ENCODE measurements around the gene CHRNA7. TPM values are rescaled to one million over a fixed set of nuclear protein-coding genes. Genes with fewer than 3 reads are reported as not detected.

CHRNA7 gene
- total and polyA plus RNA-seq, 3 experiments from 2014 or later: not detected

- Mint-ChIP-seq H3K36me3 (no peaks in the 10 kb centered on the region), H3K27ac (no peak overlapping the region), H3K4me3 (no peak overlapping the region), H3K27me3 (peaks cover 1 to 20% of the 10 kb centered on the region in 2 donors), H3K9me3 (peaks cover 0 to 2% (median 0%) of the 10 kb centered on the region in 5 donors), H3K4me1 (no peaks in the 10 kb centered on the region)
- no peaks in the 10 kb centered on the region for H3K4me1 ChIP-seq (ENCODE audit: insufficient read depth, low read length)
- POLR2A ChIA-PET: no interaction called here
- no peak overlapping the region for H3K27ac ChIP-seq (ENCODE audit: low read depth, low read length)
- no peaks in the 10 kb centered on the region for H3K36me3 ChIP-seq (ENCODE audit: insufficient read depth, low read length)
- CTCF ChIA-PET: no interaction called here
- no peak overlapping the region for H3K4me3 ChIP-seq (ENCODE audit: low read length)
- H3K27me3 ChIP-seq (ENCODE audit: insufficient read depth, low read length, poor library complexity, severe bottlenecking): no peaks in the 10 kb centered on the region
- DNase-seq: no peak
- no peaks in the 10 kb centered on the region for H3K9me3 ChIP-seq (ENCODE audit: low read length)
Observed at GRCh38 chr15:32041294-32041693, 11.0 kb downstream of the CHRNA7 start.

- H3K4me3 ChIP-seq (ENCODE audit: low read length): no peak overlapping the region
- ChIA-PET CTCF (no interaction called here), POLR2A (no interaction called here)
- H3K36me3 ChIP-seq (ENCODE audit: insufficient read depth, low read length): no peaks in the 10 kb centered on the region
- H3K4me1 ChIP-seq (ENCODE audit: insufficient read depth, low read length): no peaks in the 10 kb centered on the region
- H3K4me1 Mint-ChIP-seq: no peaks in the 10 kb centered on the region
- H3K27ac ChIP-seq (ENCODE audit: low read depth, low read length): no peak overlapping the region
- H3K27ac Mint-ChIP-seq: no peak overlapping the region
- H3K27me3 Mint-ChIP-seq: peaks cover 1 to 20% of the 10 kb centered on the region in 2 donors
- H3K36me3 Mint-ChIP-seq: no peaks in the 10 kb centered on the region
- H3K4me3 Mint-ChIP-seq: no peak overlapping the region
- H3K27me3 ChIP-seq (ENCODE audit: insufficient read depth, low read length, poor library complexity, severe bottlenecking): no peaks in the 10 kb centered on the region
- H3K9me3 ChIP-seq (ENCODE audit: low read length): no peaks in the 10 kb centered on the region
- DNase-seq: no peak
- peaks cover 0 to 2% (median 0%) of the 10 kb centered on the region in 5 donors for H3K9me3 Mint-ChIP-seq
Observed at GRCh38 chr15:32042269-32042972, 12.1 kb downstream of the CHRNA7 start.

GRCh38 chr15:32053719-32054118, 23.4 kb downstream of the CHRNA7 start:
- H3K9me3 ChIP-seq (ENCODE audit: low read length): no peaks in the 10 kb centered on the region
- Mint-ChIP-seq H3K27me3 (peaks cover 6 to 25% of the 10 kb centered on the region in 2 donors), H3K4me1 (no peaks in the 10 kb centered on the region), H3K4me3 (no peak overlapping the region), H3K36me3 (no peaks in the 10 kb centered on the region), H3K27ac (no peak overlapping the region), H3K9me3 (peaks cover 0 to 3% (median 0%) of the 10 kb centered on the region in 5 donors)
- no peaks in the 10 kb centered on the region for H3K27me3 ChIP-seq (ENCODE audit: insufficient read depth, low read length, poor library complexity, severe bottlenecking)
- no peak overlapping the region for H3K4me3 ChIP-seq (ENCODE audit: low read length)
- CTCF ChIA-PET: no interaction called here
- H3K4me1 ChIP-seq (ENCODE audit: insufficient read depth, low read length): no peaks in the 10 kb centered on the region
- POLR2A ChIA-PET: no interaction called here
- H3K36me3 ChIP-seq (ENCODE audit: insufficient read depth, low read length): no peaks in the 10 kb centered on the region
- H3K27ac ChIP-seq (ENCODE audit: low read depth, low read length): no peak overlapping the region
- no peak for DNase-seq

- DNase-seq: no peak
- CTCF ChIA-PET: no interaction called here
- H3K27me3 Mint-ChIP-seq: peaks cover 6 to 31% of the 10 kb centered on the region in 2 donors
- H3K4me1 ChIP-seq (ENCODE audit: insufficient read depth, low read length): no peaks in the 10 kb centered on the region
- no peak overlapping the region for H3K4me3 ChIP-seq (ENCODE audit: low read length)
- POLR2A ChIA-PET: no interaction called here
- H3K9me3 Mint-ChIP-seq: no peaks in the 10 kb centered on the region
- H3K27me3 ChIP-seq (ENCODE audit: insufficient read depth, low read length, poor library complexity, severe bottlenecking): peaks cover 5% of the 10 kb centered on the region
- H3K9me3 ChIP-seq (ENCODE audit: low read length): no peaks in the 10 kb centered on the region
- H3K36me3 Mint-ChIP-seq: no peaks in the 10 kb centered on the region
- H3K4me1 Mint-ChIP-seq: no peaks in the 10 kb centered on the region
- no peak overlapping the region for H3K27ac Mint-ChIP-seq
- H3K4me3 Mint-ChIP-seq: no peak overlapping the region
- no peaks in the 10 kb centered on the region for H3K36me3 ChIP-seq (ENCODE audit: insufficient read depth, low read length)
- H3K27ac ChIP-seq (ENCODE audit: low read depth, low read length): no peak overlapping the region
Observed at GRCh38 chr15:32057876-32058425, 27.6 kb downstream of the CHRNA7 start.

GRCh38 chr15:32060706-32061105, 30.4 kb downstream of the CHRNA7 start:
- H3K9me3 Mint-ChIP-seq: peaks cover 0 to 9% (median 4%) of the 10 kb centered on the region in 5 donors
- ChIA-PET CTCF (interaction anchor here (1.0 kb wide), 1 partner anchor 27 kb away, joined by 3 read pairs; no protein-coding TSS in a partner anchor), POLR2A (no interaction called here)
- Histone ChIP-seq H3K36me3 (ENCODE audit: insufficient read depth, low read length) (no peaks in the 10 kb centered on the region), H3K27me3 (ENCODE audit: insufficient read depth, low read length, poor library complexity, severe bottlenecking) (peaks cover 5% of the 10 kb centered on the region), H3K9me3 (ENCODE audit: low read length) (no peaks in the 10 kb centered on the region), H3K4me1 (ENCODE audit: insufficient read depth, low read length) (no peaks in the 10 kb centered on the region), H3K27ac (ENCODE audit: low read depth, low read length) (no peak overlapping the region), H3K4me3 (ENCODE audit: low read length) (no peak overlapping the region)
- H3K4me3 Mint-ChIP-seq: no peak overlapping the region
- H3K27ac Mint-ChIP-seq: no peak overlapping the region
- peaks cover 7 to 28% of the 10 kb centered on the region in 2 donors for H3K27me3 Mint-ChIP-seq
- no peaks in the 10 kb centered on the region for H3K4me1 Mint-ChIP-seq
- H3K36me3 Mint-ChIP-seq: no peaks in the 10 kb centered on the region
- DNase-seq: no peak

GRCh38 chr15:32067115-32067514, 36.8 kb downstream of the CHRNA7 start:
- Mint-ChIP-seq H3K36me3 (no peaks in the 10 kb centered on the region), H3K4me3 (no peak overlapping the region), H3K27me3 (peaks cover 3 to 14% of the 10 kb centered on the region in 2 donors), H3K9me3 (peaks cover 19 to 37% (median 27%) of the 10 kb centered on the region in 5 donors), H3K4me1 (no peaks in the 10 kb centered on the region), H3K27ac (no peak overlapping the region)
- Histone ChIP-seq H3K27me3 (ENCODE audit: insufficient read depth, low read length, poor library complexity, severe bottlenecking) (peaks cover 5% of the 10 kb centered on the region), H3K9me3 (ENCODE audit: low read length) (no peaks in the 10 kb centered on the region), H3K4me3 (ENCODE audit: low read length) (no peak overlapping the region), H3K4me1 (ENCODE audit: insufficient read depth, low read length) (no peaks in the 10 kb centered on the region), H3K27ac (ENCODE audit: low read depth, low read length) (no peak overlapping the region), H3K36me3 (ENCODE audit: insufficient read depth, low read length) (no peaks in the 10 kb centered on the region)
- POLR2A ChIA-PET: no interaction called here
- CTCF ChIA-PET: no interaction called here
- no peak for DNase-seq

GRCh38 chr15:32089851-32090359, 59.6 kb downstream of the CHRNA7 start:
- H3K27me3 ChIP-seq (ENCODE audit: insufficient read depth, low read length, poor library complexity, severe bottlenecking): no peaks in the 10 kb centered on the region
- Mint-ChIP-seq H3K9me3 (peaks cover 0 to 8% (median 3%) of the 10 kb centered on the region in 5 donors), H3K36me3 (no peaks in the 10 kb centered on the region), H3K27me3 (peaks cover 0 to 2% of the 10 kb centered on the region in 2 donors), H3K4me3 (no peak overlapping the region), H3K27ac (no peak overlapping the region), H3K4me1 (no peaks in the 10 kb centered on the region)
- H3K36me3 ChIP-seq (ENCODE audit: insufficient read depth, low read length): no peaks in the 10 kb centered on the region
- no peaks in the 10 kb centered on the region for H3K9me3 ChIP-seq (ENCODE audit: low read length)
- CTCF ChIA-PET: no interaction called here
- no peak overlapping the region for H3K4me3 ChIP-seq (ENCODE audit: low read length)
- POLR2A ChIA-PET: no interaction called here
- no peak overlapping the region for H3K27ac ChIP-seq (ENCODE audit: low read depth, low read length)
- DNase-seq: no peak
- no peaks in the 10 kb centered on the region for H3K4me1 ChIP-seq (ENCODE audit: insufficient read depth, low read length)

GRCh38 chr15:32091505-32092380, 61.4 kb downstream of the CHRNA7 start:
- no peak overlapping the region for H3K4me3 ChIP-seq (ENCODE audit: low read length)
- H3K4me1 Mint-ChIP-seq: no peaks in the 10 kb centered on the region
- H3K36me3 ChIP-seq (ENCODE audit: insufficient read depth, low read length): no peaks in the 10 kb centered on the region
- H3K36me3 Mint-ChIP-seq: no peaks in the 10 kb centered on the region
- no peak overlapping the region for H3K4me3 Mint-ChIP-seq
- ChIA-PET POLR2A (no interaction called here), CTCF (no interaction called here)
- H3K27ac ChIP-seq (ENCODE audit: low read depth, low read length): no peak overlapping the region
- no peak overlapping the region for H3K27ac Mint-ChIP-seq
- H3K27me3 Mint-ChIP-seq: peaks cover 0 to 2% of the 10 kb centered on the region in 2 donors
- no peaks in the 10 kb centered on the region for H3K9me3 ChIP-seq (ENCODE audit: low read length)
- H3K27me3 ChIP-seq (ENCODE audit: insufficient read depth, low read length, poor library complexity, severe bottlenecking): no peaks in the 10 kb centered on the region
- no peak for DNase-seq
- no peaks in the 10 kb centered on the region for H3K4me1 ChIP-seq (ENCODE audit: insufficient read depth, low read length)
- peaks cover 0 to 8% (median 3%) of the 10 kb centered on the region in 5 donors for H3K9me3 Mint-ChIP-seq

Data from CD8-positive, alpha-beta memory T cell (primary cell).